Spleen (tissue), 7 donors: ENCODE results near the gene APBB2.

Source experiments
- POLR2A ChIP-seq, 3 donors: fragments of 450-650 bp; IDR thresholded peaks; one replicate each; pipeline ENCODE4 v1.5.1; 2017; ENCODE audit warnings: antibody characterized with exemption in 3 of 3, mild to moderate bottlenecking in 1 of 3
- TF ChIP-seq, protein P1 (sequence below), 11 experiments: fragments of 200-600 bp in 7 of 11; fragments of 450-650 bp in 4 of 11; sonication (generic) in 4 of 11; IDR thresholded peaks in 8 of 11; conservative IDR thresholded peaks in 3 of 11; 1 replicate in 7 of 11; 2 replicates in 4 of 11; pipeline versions ENCODE4 v1.4.0 to v1.8.0; 2016 to 2021; ENCODE audit warnings: antibody characterized with exemption in 11 of 11, inconsistent platforms in 4 of 11, mild to moderate bottlenecking in 1 of 11
- donor health status: DM: no; HTN: no; CAD: no; lungs with moderate emphysema.
- donor health status: DM: no; HTN: no; CAD: no.
- donor health status: DM: no; HTN: no; CAD: no.

DNA sequence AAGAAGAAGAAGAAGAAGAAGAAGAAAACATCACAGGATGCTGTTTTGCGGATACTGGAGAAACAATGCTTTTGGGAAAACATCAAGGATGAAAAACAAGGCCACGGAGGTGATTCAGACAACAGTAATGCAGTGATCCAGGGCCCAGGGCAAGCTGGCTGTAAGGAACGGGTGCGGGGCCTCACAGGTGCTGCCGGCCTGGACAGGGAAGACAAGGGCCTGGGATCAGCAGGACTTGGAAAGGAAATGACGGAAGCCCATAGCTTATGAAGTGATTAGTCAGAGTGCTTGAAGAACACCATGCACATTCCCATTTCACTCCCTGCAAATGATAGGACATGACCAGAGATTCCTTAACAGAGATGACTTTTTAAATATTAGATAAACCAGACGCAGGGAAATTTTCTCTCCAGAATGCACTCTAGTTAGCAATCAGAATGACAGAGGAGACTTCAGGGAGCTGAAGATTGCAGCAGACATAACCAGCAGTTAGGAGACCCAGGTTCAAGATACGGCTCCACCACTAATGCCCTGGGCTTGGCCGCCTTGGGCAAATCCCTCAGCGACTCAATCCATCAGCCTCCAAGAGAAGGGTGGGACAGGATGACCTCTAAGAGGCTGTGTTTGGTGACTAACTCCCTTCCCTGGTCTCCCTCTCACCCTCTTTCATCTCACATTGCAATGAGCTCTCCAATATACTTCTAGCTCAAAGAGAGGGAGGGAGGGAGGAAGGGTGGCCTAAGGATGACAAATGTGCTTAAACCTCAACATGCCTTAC is 54.1 kb downstream of the APBB2 start:
- TF ChIP-seq, protein P1, sequence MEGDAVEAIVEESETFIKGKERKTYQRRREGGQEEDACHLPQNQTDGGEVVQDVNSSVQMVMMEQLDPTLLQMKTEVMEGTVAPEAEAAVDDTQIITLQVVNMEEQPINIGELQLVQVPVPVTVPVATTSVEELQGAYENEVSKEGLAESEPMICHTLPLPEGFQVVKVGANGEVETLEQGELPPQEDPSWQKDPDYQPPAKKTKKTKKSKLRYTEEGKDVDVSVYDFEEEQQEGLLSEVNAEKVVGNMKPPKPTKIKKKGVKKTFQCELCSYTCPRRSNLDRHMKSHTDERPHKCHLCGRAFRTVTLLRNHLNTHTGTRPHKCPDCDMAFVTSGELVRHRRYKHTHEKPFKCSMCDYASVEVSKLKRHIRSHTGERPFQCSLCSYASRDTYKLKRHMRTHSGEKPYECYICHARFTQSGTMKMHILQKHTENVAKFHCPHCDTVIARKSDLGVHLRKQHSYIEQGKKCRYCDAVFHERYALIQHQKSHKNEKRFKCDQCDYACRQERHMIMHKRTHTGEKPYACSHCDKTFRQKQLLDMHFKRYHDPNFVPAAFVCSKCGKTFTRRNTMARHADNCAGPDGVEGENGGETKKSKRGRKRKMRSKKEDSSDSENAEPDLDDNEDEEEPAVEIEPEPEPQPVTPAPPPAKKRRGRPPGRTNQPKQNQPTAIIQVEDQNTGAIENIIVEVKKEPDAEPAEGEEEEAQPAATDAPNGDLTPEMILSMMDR (IDR thresholded peaks at IDR 0.05 in 8 of 11, conservative IDR thresholded peaks at IDR 0.05 in 3 of 11) = no peak
- TF ChIP-seq POLR2A (IDR thresholded peaks at IDR 0.05) = no peak
